Measurements from ENCODE around the gene PPP1R12C.
"Not testable (repeated sequence)": the region's sequence is repeated elsewhere in the genome, so short reads cannot be mapped to it uniquely, and the experiment has no call there.

Gene PPP1R12C

DNA sequence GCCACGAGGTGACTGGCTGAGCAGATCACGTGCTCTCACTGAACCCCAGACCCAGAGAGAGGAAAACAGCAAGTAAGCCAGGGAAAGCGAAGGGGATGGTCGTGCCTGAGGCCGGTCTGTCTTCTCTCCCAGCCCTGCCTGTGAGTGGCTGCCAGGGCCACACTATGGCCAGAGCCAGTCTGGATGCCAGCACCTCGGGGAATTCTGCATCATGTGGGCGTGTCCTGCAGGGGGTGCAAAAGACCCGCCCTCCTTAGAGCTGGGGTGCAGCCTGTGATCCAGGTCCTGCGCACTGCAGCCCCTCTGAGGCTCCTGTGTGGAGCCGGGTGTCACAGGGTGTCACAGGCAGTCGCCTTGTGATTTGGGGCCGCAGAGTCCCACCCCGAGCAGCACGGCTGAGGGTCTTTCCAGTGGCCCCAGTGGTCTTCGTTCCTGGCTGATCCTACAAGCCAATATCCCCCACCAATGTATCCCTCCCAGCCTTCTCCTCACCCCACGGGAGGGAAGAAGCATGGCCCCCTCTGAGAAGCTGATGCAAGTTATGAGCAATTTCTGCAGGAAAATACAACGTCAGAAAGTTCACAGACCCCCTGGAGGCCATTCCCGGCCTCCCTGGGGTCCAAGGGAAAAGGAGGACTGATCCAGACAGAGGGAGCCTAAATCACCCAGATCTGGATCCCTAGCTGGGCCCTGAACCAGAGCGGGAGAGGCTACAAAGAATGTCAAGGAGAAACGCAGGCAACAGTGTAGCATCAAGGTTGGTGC lies 7.7 kb downstream of the PPP1R12C start:
- no peak for DNase-seq

DNA sequence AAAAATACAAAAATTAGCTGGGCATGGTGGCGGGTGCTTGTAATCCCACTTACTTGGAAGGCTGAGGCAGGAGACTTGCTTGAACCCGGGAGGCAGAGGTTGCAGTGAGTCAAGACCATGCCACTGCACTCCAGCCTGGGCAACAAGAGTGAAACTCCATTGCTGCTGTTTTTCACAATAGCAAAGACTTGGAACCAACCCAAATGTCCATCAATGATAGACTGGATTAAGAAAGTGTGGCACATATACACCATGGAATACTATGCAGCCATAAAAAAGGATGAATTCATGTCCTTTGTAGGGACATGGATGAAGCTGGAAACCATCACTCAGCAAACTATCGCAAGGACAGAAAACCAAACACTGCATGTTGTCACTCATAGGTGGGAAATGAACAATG lies 10.2 kb downstream of the PPP1R12C start:
- not testable (repeated sequence) for DNase-seq

DNA sequence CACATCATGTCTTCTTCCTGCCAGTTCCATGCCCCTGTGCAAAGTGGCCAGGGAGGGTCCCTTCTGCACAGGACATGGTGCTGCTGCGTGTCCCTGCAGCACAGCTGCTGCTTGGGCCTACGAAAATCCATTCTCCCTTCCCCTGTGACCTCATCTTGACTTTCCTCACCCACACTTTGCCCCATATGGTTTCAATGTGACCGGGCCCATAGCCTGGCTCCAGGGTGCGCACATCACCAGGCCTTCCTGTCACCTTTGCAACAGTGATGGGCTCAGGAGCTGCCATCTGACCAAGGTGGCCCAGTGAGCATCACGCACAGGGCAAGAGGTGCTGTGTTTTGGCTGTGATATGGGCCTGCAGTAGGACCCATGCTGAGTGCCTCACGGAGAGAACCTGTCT lies 10.8 kb downstream of the PPP1R12C start:
- DNase-seq = no peak

DNA sequence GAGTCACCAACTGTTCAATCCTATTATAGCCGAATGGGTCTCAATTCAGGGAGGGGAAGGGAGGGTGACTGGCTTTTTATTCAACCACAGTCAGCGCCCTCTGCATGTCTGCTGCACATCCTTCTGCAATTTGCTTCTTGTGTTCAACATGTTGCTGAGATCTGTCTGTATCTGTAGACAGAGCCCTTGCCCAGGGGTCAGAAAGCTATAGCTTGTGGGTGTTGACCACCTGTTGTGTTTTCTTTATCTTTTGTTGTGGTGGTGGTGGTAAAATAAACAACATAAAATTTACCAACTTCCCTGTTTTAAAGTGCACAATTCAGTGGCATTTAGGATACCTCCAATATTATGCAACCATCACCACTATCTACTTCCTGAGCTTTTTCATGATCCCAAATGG lies 12.2 kb downstream of the PPP1R12C start:
- DNase-seq = no peak

DNA sequence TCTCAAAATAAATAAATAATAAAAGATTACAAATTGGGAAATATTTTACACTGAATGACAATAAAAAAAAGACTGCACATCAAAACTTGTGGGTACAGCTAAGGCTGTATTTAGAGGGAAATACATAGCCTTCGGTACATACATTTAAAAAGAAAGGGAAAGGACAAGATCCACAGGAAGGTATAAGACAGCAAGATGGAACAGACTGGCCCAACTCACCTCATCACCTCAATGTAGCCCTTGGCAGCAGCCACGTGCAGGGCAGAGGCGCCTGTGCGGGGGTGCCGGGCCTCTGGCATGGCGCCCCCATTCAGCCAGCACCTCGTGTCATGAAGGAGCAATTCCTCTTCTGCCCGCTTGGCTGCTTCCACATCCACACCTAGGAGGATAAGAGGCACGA lies 14.2 kb downstream of the PPP1R12C start:
- no peak for DNase-seq

DNA sequence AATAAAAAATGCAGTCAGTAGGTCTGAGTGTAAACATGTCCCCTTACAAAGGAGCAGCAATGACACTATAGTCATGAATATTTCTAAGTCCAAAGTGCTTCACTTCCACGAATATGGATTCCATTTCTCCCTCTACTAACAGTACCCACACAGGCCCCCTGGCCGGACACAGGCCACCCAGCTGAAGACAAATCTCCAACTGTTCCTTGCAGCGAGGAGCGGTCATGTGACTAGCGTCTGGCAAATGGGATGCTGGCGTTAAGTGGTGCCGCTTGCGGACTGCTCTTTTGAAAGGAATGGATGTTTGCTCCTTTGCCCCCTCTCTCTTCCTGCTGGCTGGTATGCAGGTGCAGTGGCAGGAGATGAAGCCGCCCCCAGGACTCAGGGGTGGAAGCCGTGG lies 16.2 kb downstream of the PPP1R12C start:
- DNase-seq = no peak

DNA sequence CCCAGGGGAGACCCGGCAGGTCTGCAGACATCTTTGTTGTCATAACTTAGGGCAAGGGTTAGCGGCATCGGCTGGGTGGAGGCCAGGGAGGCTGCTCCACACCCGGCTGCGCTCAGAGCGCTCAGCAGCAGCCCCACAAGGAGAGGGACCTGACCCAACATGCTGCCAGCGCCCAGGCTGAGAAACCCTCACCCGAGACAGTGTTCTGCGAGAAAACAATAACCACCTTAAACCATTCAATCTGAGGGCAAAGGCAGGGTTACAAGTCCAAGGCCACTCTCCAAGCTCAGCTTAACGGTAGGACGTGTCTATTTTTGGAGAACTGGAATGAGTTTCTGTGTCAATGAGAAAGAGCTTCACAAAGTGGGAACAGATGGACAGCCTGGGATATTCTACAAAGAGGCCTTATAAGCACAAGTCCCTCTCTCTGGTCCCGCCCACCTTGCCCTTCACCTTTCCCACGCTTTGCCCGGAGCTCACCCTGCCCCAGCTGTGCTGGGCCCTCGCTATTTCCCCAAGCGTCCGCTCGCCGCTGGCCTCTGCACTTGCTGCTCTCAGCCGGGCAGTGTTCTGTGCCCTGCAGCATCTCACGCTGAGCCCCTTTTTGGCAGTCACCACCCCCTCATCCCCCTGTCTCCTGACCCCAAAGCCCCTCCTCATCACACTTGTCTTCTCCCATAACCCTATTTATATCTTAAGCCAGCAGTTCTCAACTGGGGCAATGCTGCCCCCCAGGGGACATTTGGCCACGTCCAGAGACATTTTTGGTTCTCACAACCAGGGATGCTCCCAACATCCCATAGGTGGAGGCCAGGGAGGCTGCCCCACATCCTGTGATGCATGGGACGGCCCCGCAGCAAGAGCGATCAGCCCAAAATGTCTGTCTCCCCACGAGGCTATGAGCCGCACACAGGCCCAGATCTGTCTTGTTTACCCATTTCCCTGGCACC lies 17.6 kb downstream of the PPP1R12C start:
- no peak for DNase-seq

DNA sequence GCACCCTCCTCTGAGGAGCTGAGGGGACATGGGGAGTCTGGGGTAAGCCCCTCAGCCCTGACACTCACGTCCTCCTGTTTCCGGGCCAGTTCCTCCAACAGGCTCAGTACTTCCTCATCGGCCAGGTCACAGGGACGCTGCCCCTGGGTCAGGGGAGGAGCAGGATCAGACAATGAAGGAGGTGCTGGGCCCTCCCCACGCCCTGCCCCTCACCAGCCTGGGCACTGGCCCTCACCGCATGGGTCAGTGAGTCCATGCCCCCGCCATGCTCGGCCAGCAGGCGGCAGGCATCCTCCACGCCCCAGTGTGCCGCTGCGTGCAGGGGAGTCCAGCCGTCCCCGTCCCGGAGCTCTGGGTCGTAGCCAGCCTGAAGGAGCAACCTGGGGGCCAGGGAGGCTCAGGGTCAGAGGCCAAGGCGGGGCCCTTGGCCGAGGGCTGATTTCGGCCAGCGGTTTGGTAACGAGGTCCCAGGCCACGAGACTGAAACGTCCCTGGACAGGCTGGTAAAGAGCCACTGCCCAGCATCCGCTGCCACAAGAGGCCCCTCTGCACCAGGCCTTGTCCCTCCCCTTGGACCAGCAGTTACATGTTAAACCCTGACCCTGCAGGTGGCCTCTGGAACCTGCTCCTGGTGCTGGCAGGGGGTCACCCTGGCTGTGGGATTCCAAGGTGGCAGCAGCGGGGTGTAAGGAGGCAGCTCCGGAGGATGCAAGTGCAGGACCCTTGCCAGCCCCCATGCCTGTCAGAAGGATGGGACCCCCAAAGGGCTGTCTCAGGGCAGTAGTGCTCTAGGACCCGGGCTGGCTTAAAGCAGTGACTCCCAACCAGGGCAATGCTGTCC lies 18.5 kb downstream of the PPP1R12C start:
- DNase-seq = no peak

DNA sequence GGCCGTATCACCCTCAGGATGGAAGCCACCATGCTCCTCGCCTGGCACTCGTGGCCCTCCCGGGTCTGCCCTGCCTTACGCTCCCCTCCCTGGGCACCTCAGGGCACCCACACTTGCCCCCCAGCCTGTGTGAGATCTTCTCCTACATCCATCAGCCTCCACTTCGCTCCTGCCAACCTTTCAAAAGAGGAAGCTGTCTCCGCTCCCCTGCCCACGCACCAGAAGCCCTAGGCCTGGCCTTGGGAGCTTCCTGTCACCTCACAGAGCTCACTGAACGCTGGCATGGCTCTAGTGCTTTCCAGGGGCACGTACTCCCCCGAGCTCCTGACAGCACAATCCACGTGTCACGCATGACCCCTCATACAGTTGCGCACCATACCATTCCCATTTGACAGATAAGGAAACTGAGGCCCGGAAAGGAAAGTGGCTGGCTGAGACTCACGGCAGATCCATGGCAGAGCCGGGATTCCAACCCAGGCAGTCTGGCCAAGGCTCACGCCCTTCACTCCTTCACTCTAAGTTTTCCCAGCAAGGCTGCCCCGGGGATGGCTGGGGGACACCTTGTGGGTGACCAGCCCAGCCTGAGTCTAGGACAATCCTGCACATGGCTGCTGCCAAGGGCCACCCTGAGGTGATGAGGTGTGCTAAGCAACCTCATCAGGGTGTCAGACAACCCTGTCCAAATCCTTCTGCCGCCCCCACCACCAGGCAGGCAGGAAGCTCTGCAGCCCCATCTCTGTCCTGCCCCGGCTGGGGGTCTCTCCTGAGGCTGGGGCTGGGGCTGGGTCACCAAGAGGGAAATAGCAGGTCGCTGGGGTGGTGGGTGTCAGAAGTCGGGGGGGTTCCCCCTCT lies 19.3 kb downstream of the PPP1R12C start:
- no peak for DNase-seq

DNA sequence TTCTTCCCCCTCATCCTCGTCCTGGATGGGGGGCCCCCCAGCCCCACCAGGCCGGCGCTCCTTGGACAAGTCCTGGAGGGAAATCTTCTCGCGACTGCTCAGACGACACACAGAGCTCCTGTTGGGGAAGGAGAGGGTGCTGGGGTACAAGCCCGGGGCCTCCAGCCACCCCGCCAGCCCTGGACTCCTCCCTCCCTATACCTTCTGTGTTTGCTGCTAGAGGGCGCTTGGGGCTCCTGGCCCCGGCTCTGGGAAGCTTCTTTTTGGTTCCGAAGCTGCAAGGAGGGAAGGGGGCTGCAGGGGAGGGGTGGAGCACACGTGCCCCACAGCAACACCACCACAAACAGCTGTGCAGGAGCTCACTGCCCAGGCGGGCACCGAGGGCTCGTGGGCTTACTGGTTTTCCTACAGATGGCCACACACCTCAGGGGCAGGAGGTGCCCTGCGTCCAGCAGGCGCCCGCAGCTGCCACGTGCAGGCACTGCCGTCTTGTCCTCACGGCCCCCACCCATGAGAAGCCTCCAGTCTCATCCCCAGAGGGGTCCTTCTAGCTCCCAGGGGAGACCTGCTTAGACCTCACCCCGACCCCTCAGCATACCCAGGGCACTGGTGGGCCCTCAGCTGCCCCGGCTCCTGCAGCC lies 21.3 kb downstream of the PPP1R12C start:
- DNase-seq = no peak

DNA sequence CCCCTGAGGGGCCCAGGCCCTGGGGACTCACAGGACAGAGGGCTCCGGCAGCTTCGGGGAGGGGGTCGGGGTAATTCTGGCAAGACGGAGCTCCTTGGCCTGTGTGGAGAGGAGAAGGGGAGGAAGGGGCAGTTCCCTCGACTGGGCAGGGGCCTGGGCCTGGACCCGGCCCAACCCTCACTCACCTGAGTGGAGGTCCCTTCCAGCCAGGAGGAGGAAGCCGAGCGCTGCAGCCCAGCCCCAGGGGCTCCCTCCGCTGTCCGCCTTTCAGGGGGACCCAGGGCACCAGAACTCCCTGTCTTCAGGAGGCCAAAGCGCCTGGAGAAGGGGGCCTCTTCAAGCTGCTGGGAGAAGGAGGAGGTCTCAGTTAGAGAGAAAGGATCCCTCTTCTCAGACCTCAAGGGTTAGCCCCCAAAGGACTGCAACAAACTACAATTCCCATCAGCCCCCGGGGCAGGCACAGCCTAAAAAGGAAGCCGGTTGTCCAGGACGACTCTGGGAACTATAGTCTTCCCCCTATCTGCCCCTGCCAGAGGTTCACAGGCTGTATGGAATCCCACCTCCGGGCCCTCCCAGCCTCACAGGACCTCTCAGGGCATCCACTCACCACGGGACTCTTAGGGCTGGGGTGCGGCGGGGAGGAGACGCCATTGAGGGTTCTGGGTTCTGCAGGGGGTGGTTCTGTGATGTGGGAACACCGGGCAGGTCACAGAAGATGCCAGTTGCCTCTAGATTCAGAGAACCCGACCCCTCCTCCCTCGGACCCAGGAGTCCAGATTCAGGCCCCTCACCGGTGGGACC lies 22.0 kb downstream of the PPP1R12C start:
- no peak for DNase-seq

DNA sequence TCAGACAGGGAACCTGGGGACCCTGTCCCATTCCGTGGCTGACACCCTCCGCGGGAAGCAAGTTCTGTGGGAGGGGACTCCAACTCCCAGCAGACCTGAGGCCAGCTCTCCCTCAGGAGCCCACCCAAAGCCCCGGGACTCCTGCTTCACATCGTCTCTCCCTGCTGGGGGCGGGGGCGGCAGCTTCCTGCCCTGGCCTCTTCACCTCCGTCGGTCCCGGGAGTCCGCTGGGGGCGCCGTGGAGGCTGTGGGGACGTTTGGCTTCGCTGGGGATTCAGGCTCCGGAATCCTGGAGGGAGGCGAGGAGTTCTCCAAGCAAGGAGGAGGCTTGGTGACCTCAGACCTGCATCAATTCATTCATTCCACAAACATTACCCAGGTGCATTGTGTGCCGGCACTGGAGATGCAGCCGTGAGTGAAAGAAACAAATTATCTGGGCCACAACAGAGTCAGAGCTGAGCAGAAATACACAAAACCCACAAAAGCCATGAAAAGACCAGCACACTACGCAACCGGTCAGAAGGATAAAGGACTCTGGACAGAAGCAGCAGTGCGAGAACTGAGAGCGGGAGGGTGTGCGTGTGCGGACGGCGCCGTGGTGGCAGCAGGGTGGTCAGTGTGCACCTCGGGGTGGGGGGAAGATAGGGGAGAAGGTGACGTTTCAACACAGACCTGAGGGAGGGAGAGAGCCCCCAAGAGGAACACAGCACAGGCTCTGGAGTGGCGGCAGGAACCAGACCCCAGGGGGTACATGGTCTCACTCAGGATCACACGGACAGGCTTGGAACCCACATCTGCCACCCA lies 22.8 kb downstream of the PPP1R12C start:
- no peak for DNase-seq

DNA sequence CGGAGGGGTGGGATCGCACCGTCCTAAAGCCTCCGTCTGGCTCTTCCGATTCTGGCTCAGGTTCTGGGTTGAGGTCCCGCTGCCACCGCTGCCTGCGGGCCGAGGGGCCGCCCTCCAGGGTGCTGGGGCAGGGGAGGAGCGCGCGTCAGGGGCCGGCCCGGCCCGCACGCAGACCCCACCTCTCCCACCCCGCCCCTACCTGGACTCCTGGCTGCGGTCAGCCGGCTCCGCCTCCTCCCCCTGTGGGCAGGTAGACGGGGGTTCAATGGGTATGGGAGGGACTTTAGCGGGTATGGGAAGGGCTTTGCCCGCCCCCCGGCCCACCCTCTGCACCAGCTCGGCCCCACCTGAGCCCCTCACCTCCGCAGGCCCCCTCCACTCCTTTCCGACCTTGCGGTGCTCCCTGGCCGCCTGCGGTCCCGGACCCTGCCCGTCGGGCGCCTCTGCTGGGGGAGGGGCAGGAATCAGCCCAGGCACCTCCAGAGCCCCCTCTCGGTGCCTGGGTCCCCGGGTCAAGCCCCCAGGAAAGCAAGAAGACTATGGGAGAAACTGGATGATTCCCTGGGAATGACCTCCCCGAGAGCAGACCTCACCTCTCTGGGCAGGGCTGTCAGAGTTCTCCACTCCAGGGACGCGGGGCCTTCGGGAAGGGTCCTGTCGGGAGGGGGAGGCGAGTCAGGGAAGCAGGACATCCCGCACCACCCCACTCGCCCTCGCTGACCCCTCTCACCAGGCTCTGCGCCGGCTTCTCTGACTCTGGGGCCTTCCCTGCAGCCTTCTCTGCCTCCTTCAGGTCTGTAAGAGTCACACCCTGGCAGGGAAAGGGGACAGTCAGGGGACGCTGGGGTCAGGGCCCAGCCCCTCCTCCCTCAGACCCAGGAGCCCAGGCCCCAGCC lies 24.8 kb downstream of the PPP1R12C start:
- DNase-seq = no peak

DNA sequence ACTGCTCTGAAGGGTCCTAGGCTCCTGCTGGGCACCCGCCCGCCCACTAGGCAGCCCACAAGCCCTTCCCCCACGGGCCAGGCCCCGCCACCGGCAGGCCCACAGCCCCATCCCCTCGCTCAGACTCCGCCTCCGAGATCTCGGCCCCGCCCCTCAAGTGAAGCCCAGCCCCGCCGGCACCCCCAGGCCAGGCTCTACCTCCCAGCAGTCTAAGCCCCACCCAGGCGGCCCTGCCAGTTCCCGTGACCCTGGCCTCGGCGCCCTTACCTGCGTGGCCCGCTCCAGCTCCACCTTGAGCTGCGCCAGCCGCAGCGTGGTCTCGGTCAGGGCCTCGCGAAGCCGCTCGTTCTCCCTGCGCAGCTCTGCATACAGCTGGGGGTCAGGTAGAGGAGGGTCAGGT lies 25.5 kb downstream of the PPP1R12C start:
- no peak for DNase-seq

DNA sequence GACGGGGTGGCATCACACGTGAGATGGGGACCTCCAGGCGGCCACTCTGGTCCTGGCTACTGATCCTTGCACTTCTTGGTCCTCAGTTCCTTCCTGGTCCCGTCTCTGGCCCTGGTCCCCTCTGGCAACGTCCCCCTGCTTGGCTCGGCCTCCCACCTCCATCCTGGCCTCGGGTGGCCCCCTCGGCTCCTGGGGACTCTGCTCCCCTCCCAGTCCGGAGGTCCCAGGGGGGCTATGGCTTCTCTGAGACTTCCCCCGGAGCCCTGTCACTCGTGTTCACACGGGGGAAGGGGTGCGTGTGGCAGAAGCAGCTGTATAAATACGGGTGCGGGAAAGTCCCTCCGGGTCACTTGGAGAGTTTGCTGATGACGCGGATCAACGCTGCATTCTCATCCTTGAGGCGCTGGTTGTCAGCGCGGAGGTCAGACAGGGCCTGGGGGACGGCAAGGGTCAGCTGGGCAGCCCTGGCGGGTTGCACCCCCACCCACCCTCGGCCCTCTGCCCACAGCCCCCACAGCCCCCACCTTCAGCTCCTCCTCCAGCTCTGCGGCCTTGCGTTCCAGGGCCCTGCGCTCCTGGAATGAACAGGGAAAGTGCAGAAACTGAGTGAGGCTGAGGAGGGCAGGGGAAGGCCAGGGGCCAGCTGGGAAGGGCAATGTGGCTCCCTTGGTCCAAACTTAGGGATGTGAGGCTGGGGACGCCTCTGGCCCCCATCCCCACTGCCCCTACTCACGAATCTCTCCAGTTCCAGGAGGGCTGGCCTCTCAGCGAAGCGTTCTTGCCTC lies 26.1 kb downstream of the PPP1R12C start:
- DNase-seq = no peak

DNA sequence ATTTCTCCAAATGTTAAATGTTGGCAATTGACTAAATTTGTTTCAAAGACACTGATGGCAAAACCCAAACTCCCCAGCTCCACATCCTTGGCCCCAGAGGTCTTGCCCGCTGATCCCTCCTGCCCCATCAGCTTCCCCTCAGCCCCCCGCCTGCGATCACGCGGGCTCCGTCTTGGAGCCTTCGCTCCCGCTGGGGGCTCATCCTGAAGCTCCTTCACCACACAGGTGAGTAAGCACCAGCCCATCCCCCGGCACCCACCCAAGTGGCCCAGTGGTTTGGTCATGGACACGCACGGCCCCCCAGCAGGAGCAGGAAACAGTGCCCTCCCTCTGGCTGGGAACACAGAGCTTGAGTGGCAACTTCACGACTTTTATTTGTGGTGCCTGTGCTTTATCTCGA lies 26.9 kb downstream of the PPP1R12C start:
- DNase-seq = no peak

DNA sequence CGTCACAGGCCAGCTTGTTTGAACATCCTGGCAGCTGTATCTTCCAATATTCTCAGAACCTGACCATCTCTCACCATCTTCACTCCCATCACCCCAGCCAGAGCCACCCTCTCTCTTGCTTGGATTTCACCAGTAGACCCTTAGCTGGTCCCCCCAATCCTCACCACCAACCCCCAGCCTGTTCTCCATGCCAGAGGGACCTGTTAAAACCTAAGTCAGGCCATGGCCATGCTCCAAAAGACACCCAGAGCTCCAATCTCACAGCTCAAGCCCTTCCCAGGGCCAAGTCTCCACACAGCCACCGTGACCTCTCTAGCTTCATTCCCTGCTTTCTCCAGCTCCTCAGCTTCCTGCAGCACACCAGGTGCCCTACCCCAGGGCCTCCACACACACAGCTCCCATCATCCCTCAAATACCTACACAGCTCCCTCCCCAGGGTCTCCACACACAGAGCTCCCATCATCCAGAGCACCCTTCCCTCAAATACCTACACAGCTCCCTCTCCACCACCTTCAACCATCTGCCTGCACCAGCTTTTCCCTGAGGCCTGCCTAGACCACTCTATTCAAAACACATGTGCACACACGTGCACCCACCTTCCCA lies 28.0 kb downstream of the PPP1R12C start:
- DNase-seq = no peak

Measured in activated CD4-positive, alpha-beta T cell treated with anti-CD3 and anti-CD28 coated beads for 4 hours (primary cell).